NCI-H1105 (cell line): ENCODE measurements around the gene RAB13.

ENCODE experiments used
- DNase-seq: peaks from one replicate; lab custom pipeline; 2025; lab: John Stamatoyannopoulos, UW

Gene RAB13

DNA sequence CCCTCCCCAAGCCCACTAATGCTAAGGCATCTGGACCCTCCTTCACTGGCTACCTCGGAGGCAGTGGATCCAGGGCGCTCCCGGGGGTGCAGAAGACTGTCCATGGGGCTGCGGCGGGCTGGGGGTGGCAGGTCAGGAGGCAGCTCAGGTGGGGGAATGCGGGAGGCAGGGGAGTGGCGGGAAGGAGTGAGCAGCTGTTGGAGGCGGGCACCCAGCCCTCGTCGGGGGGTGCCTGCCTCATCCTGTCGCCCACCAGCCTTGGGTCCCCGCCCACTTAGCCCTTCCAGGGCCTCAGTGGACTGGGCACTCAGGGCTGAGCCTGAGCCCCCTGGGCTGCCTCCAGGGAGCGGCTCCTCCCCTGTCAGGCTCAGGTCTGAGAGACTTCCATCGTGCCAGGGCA, 52.7 kb downstream of the RAB13 start:
- no peak for DNase-seq

DNA sequence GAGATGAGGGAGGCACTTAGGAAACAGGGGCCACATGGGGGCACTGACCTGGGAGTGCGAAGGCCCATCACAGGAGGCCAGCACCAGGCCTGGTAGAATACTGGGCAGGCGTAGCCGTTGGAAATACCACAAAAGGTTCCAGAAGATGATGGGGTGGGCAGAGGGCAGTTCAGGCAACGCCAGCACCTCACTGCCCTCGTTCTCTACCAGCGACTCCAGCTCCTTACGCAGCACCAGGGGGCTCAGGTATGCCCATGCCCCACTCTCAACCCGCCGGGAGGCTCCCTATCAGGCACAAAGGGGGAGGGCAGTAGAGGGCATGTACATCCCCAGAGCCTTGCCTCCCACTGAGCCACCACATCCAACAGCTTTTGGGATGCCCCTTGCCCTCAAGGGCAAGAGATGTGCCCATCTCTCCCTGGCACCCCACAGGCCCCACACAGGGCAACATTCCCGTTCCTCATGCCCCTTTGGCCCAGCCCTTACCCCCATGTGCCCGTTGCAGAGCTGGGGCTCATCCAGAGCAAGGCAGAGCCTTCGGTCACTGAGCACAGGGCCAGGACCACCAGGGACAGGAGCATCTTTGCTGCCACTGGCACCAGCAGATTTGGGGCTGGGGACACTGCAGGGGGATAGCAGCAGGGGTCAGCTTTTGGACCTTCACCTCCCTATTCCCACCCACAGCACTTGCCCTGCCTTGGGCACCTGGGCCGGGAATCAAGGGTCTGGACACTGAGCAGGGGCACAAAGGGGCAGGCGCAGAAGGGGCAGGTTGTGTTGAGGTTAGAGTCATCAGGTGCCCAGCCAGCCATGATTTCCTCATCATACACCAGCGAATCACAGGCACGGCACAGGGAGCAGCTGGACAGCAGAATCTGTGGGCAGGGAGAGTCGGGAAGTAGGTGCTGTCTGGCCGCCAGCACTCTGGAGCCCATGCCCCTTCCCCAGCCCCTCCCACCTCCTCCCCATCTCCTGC, 53.7 kb downstream of the RAB13 start:
- no peak for DNase-seq
